Rectal smooth muscle tissue (tissue), 1 donor: ENCODE measurements around the gene ERFL.
"Not testable (repeated sequence)": the region's sequence is repeated elsewhere in the genome, so short reads cannot be mapped to it uniquely, and the experiment has no call there.

Source experiments
- H3K27ac ChIP-seq: one replicate; pipeline ENCODE4 v1.7.0; 2013; ENCODE audit warnings: low read depth, low read length, inconsistent platforms
- H3K27me3 ChIP-seq: one replicate; pipeline ENCODE4 v1.7.0; 2013; ENCODE audit warnings: low read length; ENCODE audit not compliant: control insufficient read depth, insufficient read depth
- H3K36me3 ChIP-seq: one replicate; pipeline ENCODE4 v1.7.0; 2013; ENCODE audit warnings: low read length; ENCODE audit not compliant: control insufficient read depth, insufficient read depth
- H3K4me1 ChIP-seq: one replicate; pipeline ENCODE4 v1.7.0; 2013; ENCODE audit warnings: low read length; ENCODE audit not compliant: control insufficient read depth, insufficient read depth
- H3K4me3 ChIP-seq: one replicate; pipeline ENCODE4 v1.7.0; 2013; ENCODE audit warnings: low read length
- H3K9ac ChIP-seq: one replicate; pipeline ENCODE4 v1.7.0; 2013; ENCODE audit warnings: low read length

ERFL gene

GRCh38 chr19:41939209-41939608 is 11.0 kb upstream of the ERFL start:
- H3K4me1 ChIP-seq, H3K4me3 ChIP-seq, H3K9ac ChIP-seq, H3K36me3 ChIP-seq, H3K27me3 ChIP-seq, H3K27ac ChIP-seq: not testable (repeated sequence)

- Histone ChIP-seq H3K27me3 (peaks cover 9% of the 10 kb centered on the region), H3K27ac (no peak overlapping the region), H3K36me3 (no peaks in the 10 kb centered on the region), H3K9ac (no peak overlapping the region), H3K4me1 (no peaks in the 10 kb centered on the region), H3K4me3 (no peak overlapping the region)
Observed at GRCh38 chr19:41937525-41938468, 9.5 kb upstream of the ERFL start.

GRCh38 chr19:41936961-41937360 is 8.7 kb upstream of the ERFL start:
- Histone ChIP-seq H3K27me3 (peaks cover 13% of the 10 kb centered on the region), H3K4me3 (no peak overlapping the region), H3K27ac (no peak overlapping the region), H3K9ac (no peak overlapping the region), H3K4me1 (no peaks in the 10 kb centered on the region), H3K36me3 (no peaks in the 10 kb centered on the region)

- no peak overlapping the region for H3K27ac ChIP-seq
- H3K27me3 ChIP-seq, result peaks cover 13% of the 10 kb centered on the region
- H3K9ac ChIP-seq, result no peak overlapping the region
Observed at GRCh38 chr19:41936416-41936850, 8.2 kb upstream of the ERFL start.

GRCh38 chr19:41935760-41936415 is 7.6 kb upstream of the ERFL start:
- H3K27me3 ChIP-seq, result peaks cover 12% of the 10 kb centered on the region
- H3K4me3 ChIP-seq, result no peak overlapping the region
- H3K36me3 ChIP-seq, result no peaks in the 10 kb centered on the region
- H3K4me1 ChIP-seq, result no peaks in the 10 kb centered on the region
- no peak overlapping the region for H3K27ac ChIP-seq
- H3K9ac ChIP-seq, result no peak overlapping the region

More at GRCh38 chr19:41936416-41936850, 8.2 kb upstream of the ERFL start:
- Histone ChIP-seq H3K36me3 (no peaks in the 10 kb centered on the region), H3K4me3 (no peak overlapping the region), H3K4me1 (no peaks in the 10 kb centered on the region)

- Histone ChIP-seq H3K36me3 (no peaks in the 10 kb centered on the region), H3K9ac (no peak overlapping the region), H3K4me1 (no peaks in the 10 kb centered on the region), H3K4me3 (no peak overlapping the region), H3K27ac (no peak overlapping the region), H3K27me3 (peaks cover 16% of the 10 kb centered on the region)
Observed at GRCh38 chr19:41934849-41935374, 6.7 kb upstream of the ERFL start.

GRCh38 chr19:41933693-41934426 is 5.6 kb upstream of the ERFL start:
- Histone ChIP-seq H3K27ac (no peak overlapping the region), H3K4me3 (no peak overlapping the region), H3K27me3 (peaks cover 23% of the 10 kb centered on the region), H3K36me3 (no peaks in the 10 kb centered on the region), H3K9ac (no peak overlapping the region), H3K4me1 (no peaks in the 10 kb centered on the region)

GRCh38 chr19:41932720-41933332 is 4.6 kb upstream of the ERFL start:
- Histone ChIP-seq H3K4me3 (no peak overlapping the region), H3K9ac (no peak overlapping the region), H3K27ac (no peak overlapping the region), H3K36me3 (no peaks in the 10 kb centered on the region), H3K27me3 (peaks cover 25% of the 10 kb centered on the region), H3K4me1 (no peaks in the 10 kb centered on the region)

- Histone ChIP-seq H3K9ac (no peak overlapping the region), H3K27ac (no peak overlapping the region), H3K4me3 (no peak overlapping the region), H3K27me3 (peaks cover 25% of the 10 kb centered on the region), H3K4me1 (no peaks in the 10 kb centered on the region), H3K36me3 (no peaks in the 10 kb centered on the region)
Observed at GRCh38 chr19:41932259-41932719, 4.0 kb upstream of the ERFL start.

- H3K27ac ChIP-seq, result no peak overlapping the region
- H3K4me3 ChIP-seq, result no peak overlapping the region
- H3K27me3 ChIP-seq, result peaks cover 29% of the 10 kb centered on the region
- no peaks in the 10 kb centered on the region for H3K4me1 ChIP-seq
- no peak overlapping the region for H3K9ac ChIP-seq
- H3K36me3 ChIP-seq, result no peaks in the 10 kb centered on the region
Observed at GRCh38 chr19:41930926-41931592, 2.8 kb upstream of the ERFL start.

GRCh38 chr19:41930322-41930722 is 2.1 kb upstream of the ERFL start:
- Histone ChIP-seq H3K4me1 (no peaks in the 10 kb centered on the region), H3K4me3 (no peak overlapping the region), H3K27me3 (peaks cover 34% of the 10 kb centered on the region), H3K36me3 (no peaks in the 10 kb centered on the region), H3K27ac (no peak overlapping the region), H3K9ac (no peak overlapping the region)
